HG03025 (cell line): ENCODE measurements around the gene DDX39A.
"Not testable (repeated sequence)": the region's sequence is repeated elsewhere in the genome, so short reads cannot be mapped to it uniquely, and the experiment has no call there.

Experiments
- ATAC-seq: cut with Tn5 transposase; IDR thresholded peaks from one replicate; pipeline ENCODE4 v1.9.1; 2021; ENCODE audit warnings: mild to moderate bottlenecking, moderate library complexity; ENCODE audit not compliant: unreplicated experiment, low FRiP score

Gene DDX39A

DNA sequence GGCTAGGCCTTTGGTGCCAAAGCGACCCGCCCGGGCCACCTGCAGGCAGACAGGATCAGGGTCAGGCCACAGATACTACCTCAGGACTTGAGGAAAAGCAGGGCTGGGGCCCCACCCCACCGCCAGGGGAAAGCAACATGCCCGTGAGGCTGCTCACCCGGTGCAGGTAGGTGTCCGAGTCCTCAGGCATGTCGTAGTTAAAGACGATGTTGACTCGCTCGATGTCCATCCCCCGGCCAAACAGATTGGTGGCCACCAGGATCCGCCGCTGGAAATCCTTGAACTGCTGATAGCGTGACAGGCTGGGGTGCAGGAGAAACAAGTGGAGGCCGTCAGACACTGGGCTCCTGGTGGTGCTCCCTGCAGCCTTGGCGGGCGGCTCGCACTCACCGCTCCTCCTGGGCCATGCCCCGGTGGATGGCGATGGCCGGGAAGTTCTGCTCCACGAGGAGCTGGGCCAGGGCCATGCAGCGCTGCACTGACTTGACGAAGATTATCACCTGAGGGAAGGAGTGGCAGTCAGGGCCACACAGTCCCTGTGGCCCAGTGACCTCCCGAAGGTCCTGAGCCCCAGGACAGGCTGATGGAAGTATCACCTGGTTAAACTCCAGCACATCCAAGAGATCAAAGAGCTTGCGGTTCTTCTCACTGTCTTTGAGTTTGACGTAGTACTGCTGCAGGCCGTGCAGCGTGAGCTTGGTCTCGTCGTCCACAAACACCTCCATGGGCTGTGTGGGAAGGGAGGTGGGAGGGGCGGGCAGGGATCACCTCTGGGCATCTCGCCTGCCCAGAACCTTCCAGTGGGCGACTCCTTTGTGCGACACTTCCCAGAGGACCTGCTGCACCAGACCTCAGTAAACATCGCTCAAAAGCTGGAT, 9.8 kb downstream of the DDX39A start:
- no peak for ATAC-seq

DNA sequence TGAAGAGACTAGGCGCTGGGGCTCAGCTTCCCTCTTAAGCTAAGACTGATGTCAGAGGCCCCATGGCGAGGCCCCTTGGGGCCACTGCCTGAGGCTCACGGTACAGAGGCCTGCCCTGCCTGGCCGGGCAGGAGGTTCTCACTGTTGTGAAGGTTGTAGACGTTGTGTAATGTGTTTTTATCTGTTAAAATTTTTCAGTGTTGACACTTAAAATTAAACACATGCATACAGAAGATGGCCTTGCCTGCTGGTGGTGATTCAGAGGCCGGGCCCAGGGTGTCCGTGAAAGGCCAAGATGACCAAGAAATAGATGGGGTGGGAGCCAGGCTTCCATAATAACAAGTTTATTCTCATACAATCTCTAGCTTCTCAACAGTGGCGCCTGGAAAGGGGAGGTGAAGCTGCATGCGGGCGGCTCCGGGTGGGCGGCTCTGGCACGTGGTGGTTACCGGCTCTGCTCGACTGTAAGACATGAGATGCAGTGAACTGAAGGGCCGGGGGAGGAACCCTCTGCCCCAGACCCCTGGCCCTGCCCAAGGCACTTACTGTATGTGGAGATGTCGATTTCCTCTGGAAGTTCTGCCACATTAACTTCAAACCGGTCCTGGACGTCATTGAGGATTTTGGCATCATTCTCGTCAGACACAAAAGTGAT, 10.5 kb downstream of the DDX39A start:
- ATAC-seq, result no peak

DNA sequence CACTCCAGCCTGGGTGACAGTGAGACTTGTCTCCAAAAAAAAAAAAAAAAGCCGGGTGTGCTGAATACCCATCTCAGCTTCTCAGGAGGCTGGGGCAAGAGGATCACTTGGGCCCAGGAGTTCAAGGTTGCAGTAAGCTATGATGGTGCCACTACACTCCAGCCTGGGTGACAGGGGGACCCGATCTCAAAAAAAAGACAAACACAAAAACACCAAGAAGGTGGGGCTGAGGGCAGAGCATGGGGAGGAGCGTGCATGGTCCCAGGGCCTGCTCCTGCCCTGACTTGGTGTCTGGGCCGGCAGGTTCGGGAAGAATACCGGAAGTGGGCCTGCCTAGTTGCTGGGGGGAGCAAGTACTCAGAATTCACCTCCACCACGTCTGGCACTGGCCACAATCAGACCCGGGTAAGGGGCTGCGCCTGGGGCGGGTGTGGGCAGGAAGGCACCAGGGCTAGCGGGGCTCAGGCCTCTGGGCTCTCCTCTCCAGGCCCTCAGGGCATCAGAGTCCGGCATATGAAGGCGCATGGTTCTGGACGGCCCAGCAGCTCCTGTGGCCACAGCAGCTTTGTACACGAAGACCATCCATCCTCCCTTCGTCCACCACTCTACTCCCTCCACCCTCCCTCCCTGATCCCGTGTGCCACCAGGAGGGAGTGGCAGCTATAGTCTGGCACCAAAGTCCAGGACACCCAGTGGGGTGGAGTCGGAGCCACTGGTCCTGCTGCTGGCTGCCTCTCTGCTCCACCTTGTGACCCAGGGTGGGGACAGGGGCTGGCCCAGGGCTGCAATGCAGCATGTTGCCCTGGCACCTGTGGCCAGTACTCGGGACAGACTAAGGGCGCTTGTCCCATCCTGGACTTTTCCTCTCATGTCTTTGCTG, 11.3 kb downstream of the DDX39A start:
- ATAC-seq, result no peak

DNA sequence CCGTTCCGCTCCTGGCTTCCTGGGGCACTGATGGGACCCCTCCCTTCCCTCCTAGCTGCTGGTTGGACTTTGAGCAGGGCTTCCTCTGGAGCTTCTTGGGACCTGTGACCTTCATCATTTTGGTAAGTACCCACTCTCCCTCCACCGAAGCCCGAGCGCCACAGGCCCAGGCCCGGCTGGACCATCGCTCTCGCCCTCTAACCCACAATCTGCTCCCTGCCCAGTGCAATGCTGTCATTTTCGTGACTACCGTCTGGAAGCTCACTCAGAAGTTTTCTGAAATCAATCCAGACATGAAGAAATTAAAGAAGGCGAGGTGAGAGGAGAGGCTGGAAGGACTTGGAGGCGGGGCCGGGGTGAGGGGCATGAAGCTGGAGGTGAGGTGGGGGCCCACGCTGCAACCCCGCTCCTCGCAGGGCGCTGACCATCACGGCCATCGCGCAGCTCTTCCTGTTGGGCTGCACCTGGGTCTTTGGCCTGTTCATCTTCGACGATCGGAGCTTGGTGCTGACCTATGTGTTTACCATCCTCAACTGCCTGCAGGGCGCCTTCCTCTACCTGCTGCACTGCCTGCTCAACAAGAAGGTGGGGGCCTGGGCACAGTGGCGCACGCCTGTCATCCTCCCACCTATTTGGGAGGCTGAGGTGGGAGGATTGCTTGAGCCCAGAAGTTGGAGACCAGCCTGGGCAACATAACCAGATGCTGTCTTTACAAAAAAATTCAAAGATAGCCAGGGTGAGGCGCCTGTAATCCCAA, 12.3 kb downstream of the DDX39A start:
- ATAC-seq, result no peak

DNA sequence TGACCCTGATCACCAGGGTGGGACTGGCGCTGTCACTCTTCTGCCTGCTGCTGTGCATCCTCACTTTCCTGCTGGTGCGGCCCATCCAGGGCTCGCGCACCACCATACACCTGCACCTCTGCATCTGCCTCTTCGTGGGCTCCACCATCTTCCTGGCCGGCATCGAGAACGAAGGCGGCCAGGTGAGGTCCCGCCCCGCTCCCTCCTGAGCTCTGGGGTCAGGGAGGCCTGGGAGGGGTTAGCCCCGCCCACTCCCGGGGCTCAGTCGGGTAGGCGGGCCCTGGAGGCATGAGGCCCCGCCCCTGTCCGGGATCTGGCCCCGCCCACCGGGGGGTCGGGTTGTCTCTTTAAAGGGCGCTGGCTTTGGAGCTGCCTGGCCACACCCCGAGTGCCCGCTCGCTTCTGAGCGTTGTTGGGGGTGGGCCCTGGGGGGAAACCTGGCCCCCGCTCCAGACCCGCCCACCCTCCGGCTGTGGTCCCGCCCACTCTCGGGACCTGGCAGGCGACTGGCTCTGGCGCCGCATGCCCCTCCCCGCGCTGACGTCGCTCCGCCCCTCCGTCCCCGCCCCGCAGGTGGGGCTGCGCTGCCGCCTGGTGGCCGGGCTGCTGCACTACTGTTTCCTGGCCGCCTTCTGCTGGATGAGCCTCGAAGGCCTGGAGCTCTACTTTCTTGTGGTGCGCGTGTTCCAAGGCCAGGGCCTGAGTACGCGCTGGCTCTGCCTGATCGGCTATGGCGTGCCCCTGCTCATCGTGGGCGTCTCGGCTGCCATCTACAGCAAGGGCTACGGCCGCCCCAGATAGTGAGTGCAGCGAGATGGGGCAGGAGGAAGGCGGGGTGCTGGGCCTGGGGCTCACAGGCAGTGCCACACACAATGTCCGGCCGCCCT, 13.1 kb downstream of the DDX39A start:
- peak; percentile 62 for ATAC-seq

DNA sequence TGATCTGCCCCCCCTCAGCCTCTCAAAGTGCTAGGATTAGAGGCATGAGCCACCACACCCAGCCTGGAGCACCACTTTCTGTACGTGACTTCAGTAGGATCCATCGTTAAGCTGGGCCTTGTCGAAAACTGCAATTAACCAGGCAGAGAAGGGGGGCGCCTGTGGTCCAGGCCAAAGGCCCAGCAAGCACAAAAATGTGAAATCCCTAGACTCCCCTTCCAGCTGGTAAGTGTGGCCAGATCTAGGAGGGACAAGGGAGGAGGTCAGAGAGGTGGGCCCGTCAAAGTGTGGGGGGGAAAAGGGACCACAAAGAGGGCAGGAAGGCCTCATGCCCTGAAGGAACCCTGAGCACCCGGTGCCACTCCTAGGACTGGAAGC, 13.8 kb downstream of the DDX39A start:
- ATAC-seq, result no peak

DNA sequence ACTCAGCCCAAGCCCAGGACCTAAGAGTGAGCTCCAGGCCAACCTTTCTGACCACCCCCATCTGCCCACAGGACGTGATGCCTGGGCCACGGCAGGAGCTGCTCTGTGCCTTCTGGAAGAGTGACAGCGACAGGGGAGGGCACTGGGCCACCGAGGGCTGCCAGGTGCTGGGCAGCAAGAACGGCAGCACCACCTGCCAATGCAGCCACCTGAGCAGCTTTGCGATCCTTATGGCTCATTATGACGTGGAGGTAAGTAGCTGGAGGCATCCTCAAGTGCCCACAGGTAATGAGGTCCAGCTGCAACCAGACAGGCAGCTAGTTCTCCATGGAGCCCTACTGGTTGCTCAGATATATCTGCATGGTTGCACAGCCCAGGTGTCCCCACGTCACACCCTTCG, 14.8 kb downstream of the DDX39A start:
- no peak for ATAC-seq

DNA sequence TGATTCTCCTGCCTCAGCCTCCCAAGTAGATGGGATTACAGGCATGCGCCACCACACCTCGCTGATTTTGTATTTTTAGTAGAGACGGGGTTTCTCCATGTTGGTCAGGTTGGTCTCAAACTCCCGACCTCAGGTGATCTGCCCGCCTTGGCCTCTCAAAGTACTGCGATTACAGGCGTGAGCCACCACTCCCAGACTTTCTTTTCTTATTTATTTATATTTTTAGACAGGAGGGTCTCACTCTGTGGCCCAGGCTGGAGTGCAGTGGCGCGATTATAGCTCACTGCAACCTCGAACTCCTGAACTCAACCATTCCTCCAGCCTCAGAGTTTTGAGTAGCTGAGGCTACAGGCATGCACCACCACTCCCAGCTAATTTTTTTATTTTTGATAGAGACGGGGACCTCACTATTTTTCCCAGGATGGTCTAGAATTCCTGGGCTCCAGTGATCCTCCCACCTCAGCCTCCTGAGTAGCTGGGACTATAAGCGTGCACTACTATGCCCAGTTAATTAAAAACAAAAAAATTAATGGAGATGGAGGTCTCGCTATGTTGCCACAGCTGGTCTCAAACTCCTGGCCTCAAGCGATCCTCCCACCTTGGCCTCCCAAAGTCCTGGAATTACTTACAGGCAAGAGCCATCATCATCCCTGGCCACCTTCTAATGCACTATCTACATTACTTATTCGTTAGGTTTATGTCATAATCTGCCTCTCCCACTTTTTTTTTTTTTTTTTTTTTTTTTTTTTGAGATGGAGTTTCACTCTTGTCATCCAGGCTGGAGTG, 15.8 kb downstream of the DDX39A start:
- ATAC-seq, result not testable (repeated sequence)

DNA sequence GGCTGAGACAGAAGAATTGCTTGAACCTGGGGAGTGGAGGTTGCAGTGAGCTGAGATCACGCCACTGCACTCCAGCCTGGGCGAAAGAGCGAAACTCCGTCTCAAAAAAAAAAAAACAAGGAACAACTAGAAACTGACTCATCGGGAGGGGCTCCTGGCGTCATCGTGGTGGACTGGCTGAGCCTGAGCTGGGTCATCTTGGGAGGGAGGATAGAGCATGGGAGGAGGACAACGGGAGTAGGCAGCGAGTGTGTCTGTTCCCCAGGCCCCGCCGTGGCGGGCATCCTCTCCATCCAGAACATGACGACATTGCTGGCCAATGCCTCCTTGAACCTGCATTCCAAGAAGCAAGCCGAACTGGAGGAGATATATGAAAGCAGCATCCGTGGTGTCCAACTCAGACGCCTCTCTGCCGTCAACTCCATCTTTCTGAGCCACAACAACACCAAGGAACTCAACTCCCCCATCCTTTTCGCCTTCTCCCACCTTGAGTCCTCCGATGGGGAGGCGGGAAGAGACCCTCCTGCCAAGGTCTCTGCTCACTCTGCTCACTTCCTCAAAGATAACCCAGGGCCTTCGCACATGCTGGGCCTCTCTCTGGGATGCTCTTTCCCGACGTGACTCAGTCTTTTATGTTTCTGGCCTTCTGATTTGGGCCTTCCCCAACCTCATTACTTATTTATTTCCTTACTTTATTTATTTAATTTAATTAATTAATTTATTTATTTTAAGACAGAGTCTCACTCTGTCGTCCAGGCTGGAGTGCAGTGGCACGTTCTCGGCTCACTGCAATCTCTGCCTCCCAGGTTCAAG, 16.6 kb downstream of the DDX39A start:
- no peak for ATAC-seq

DNA sequence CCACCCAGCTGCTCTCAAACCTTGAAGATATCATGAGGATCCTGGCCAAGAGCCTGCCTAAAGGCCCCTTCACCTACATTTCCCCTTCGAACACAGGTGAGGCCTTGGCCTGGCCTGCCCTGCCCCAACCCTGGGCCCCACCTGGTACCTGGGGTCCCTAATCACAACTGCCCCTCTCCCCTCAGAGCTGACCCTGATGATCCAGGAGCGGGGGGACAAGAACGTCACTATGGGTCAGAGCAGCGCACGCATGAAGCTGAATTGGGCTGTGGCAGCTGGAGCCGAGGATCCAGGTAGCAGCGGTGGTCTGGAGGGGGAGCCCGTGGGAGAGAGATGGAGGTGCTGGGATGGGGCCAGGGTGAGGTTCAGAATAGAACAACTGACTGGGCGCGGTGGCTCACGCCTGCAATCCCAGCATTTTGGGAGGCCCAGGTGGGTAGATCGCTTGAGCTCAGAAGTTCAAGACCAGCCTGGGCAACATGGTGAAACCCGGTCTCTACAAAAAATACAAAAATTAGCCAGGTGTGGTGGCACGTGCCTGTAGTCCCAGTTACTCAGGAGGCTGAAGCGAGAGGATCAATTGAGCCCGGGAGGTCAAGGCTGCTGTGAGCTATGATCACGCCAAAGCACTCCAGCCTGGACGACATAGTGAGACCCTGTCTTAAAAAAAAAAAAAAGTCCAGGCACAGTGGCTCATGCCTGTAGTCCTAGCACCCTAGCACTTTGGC, 17.5 kb downstream of the DDX39A start:
- ATAC-seq, result no peak

DNA sequence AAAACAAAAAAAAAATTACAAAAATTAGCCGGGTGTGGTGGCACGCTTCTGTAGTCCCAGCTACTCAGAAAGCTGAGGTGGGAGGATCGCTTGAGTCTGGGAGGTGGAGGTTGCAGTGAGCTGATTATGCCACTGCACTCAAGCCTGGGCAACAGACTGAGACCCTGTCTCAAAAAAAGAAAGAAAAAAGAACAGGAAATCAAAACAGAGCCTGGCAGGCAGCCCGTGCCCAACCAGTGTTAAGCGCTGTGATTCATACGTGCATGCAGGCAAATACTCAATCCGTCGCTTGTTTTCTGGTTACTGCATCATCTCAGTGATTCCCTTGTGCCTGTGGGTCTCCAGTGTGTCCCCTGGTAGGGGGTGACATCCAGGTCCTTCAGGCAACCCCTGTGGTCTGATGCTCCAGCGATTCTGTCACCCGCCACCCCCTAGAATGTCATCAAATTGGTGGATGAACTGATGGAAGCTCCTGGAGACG, 18.1 kb downstream of the DDX39A start:
- no peak for ATAC-seq

DNA sequence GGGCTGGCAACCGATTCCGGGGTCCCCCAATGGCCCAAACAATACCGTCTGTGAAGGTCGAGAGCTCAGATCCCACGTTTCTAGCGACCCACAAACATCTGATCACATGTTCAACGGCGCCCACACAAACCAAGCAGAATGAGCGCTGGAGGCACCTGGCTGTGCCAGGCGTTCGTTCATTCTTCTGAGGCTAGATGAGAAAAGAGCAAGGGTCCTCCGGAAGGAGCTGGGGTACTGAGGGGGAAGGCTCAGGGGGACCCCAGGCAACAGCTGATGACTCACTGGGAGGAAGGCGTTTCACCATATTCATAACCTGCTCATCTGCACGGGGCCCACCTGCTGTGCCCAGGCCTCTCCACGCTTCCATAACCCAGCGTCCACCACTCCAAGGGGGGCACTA, 22.0 kb downstream of the DDX39A start:
- not testable (repeated sequence) for ATAC-seq

DNA sequence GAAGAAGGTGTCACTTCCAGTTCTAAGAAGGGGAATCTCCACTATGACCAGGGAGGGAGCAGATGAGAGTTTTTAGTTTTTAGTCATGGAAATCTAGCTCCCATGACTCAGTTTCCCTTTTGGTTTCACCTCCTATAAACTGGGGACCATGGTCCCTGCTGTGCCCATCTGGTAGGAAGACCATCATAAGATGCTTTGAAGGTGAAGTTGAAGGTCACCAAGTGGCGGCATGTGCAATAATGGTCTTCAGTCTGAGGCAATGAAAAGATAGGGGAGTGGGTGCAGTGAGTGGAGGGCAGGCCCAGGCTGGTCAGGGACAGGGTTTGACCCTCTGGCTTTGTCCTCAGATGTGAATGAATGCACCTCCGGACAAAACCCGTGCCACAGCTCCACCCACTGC, 22.4 kb downstream of the DDX39A start:
- ATAC-seq, result not testable (repeated sequence)

DNA sequence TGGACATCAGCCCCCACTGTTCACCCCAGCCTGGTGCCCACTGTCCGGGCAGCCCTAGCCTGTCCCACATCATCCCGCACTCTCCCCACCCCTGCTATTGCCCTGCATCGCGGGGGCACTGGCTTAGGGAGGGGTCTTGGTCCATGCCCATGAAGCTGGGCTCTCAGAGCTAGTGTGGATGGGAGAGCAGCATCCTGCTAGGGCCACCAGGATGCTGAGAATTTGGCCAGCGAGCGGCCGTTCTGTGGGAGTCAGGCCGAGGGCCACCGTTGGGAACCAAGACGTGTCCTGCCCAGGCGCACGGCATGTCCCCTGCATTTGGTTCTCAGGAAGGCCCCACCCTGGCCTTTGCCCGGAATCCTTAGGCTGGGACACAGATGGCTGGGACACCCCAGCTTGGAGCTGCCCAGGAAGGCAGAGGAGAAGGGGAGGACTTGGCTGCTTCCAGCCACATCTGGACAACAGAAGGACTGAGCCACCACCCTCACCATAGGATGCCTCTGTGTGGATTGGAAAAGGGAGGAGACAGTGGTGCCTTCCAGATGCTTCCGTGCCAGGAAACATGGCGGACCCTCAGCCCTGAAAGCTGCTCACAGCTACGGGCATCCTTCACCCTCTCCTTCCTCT, 23.3 kb downstream of the DDX39A start:
- no peak for ATAC-seq

DNA sequence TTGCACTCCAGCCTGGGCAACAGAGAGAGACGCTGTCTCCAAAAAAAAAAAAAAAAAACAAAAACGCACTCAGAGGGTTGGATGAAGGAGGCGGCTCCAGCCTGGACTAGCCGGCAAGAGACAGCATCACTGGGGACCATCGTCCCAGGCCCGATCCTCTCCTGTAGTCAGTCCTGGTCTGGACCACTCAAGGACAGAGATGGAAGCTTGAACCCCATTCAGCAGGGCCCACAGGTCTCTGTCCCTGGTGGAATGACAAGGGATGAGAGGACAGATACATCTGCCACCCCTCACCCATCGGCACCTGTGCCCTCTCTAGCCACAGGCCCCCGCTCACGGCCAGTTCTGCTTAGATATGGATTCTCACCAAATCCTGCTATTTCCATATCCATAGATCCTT, 23.9 kb downstream of the DDX39A start:
- ATAC-seq, result no peak

DNA sequence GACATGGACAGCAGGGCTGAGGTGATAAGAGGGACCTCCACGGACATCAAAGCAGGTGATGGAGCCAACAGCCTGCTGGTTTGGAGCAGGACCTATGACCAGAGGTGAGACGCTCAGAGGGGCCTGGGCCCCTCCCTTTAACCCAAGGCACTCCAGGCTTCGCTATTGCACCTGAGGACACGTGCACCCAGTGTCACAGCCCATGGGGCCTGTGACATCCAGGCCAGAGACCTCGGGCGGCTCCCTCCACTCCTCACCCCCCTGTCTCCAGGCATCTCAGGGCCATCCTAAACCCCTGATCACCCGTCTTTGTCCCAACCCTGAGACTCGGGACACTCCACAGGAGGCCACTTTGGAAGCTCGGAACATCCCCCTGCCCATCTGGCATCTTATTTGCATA, 25.0 kb downstream of the DDX39A start:
- ATAC-seq, result no peak

DNA sequence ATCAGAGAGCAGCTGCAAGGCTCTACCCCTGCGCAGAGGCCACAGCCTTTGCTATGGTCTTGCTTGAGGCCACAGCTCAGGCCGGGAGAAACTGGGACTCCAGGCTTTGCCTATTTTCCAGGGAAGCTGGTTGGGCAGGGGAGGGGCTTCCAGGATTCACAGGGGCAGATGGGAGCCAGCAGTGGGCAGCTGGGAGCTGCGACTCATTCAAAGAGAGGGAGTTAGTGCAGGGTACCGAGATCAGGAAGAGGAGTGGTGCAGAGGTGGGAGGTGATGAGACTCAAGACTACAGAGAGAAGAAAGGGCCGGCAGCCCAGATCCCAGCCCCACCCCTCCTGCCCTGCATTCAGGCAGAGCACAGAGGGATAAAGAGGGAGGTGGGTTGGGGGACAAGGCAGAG, 25.8 kb downstream of the DDX39A start:
- no peak for ATAC-seq
